ENCODE data around the gene LEFTY1.

GRCh38 chr1:225919906-225920305, 31.0 kb upstream of the LEFTY1 start:
- TF ChIP-seq CTCF (conservative IDR thresholded peaks at IDR 0.05; ENCODE audit: low read length): no peak
- no peak for TF ChIP-seq EZH2phosphoT487 (IDR thresholded peaks at IDR 0.05; ENCODE audit: borderline replicate concordance, low read depth, low read length)

Measured in OCI-LY7 (cell line).